Measurements from ENCODE around the gene RAI1.

- no peak for TF ChIP-seq CTCF (IDR thresholded peaks at IDR 0.05)
- TF ChIP-seq POLR2A (IDR thresholded peaks at IDR 0.05): no peak
Observed at GRCh38 chr17:17722906-17723353, 41.7 kb downstream of the RAI1 start.

Measured in adrenal gland (tissue), 5 donors.